ENCODE results near the gene C1QTNF8.

Gene C1QTNF8

DNA sequence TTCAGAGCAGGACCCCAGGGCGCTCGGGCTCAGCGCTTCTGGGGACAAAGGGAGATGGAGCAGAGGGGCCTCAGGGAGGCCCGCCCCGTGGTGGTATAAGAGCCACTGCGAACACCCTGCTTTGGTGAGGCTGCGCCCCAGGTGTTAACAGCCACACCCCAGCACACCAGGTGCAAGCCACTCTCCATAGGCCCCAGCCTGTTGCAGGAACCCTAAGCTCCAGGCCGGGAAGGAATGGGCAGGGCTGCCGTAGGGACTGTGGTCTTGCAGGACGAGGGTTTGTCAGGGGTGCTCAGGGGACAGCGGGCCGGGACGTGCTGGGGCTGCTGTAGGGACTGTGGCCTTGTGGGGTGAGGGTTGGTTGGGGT lies 40.5 kb downstream of the C1QTNF8 start:
- Histone ChIP-seq H3K36me3 (ENCODE audit: insufficient read depth, low read length) (no peaks in the 10 kb centered on the region), H3K4me3 (ENCODE audit: low read depth in 1 of 2, low read length in 2 of 2) (no peak overlapping the region), H3K27me3 (ENCODE audit: insufficient read depth, low read length, poor library complexity) (no peaks in the 10 kb centered on the region), H3K9me3 (ENCODE audit: insufficient read depth, low read length, severe bottlenecking) (no peaks in the 10 kb centered on the region), H3K27ac (ENCODE audit: low read length) (no peak overlapping the region), H3K4me2 (ENCODE audit: insufficient read depth, low read length) (no peak overlapping the region), H2AFZ (ENCODE audit: low read depth, low read length) (no peak overlapping the region), H3K9ac (ENCODE audit: low read depth, low read length) (no peak overlapping the region), H4K20me1 (ENCODE audit: insufficient read depth, low read length) (no peaks in the 10 kb centered on the region; the same call in 1 of the 2 replicates), H3K4me1 (ENCODE audit: insufficient read depth, low read length) (no peaks in the 10 kb centered on the region), H3K79me2 (ENCODE audit: insufficient read depth, low read length) (no peaks in the 10 kb centered on the region)
- ATAC-seq (ENCODE audit: insufficient read depth, low read depth) = no peak
- TF ChIP-seq, protein P1, sequence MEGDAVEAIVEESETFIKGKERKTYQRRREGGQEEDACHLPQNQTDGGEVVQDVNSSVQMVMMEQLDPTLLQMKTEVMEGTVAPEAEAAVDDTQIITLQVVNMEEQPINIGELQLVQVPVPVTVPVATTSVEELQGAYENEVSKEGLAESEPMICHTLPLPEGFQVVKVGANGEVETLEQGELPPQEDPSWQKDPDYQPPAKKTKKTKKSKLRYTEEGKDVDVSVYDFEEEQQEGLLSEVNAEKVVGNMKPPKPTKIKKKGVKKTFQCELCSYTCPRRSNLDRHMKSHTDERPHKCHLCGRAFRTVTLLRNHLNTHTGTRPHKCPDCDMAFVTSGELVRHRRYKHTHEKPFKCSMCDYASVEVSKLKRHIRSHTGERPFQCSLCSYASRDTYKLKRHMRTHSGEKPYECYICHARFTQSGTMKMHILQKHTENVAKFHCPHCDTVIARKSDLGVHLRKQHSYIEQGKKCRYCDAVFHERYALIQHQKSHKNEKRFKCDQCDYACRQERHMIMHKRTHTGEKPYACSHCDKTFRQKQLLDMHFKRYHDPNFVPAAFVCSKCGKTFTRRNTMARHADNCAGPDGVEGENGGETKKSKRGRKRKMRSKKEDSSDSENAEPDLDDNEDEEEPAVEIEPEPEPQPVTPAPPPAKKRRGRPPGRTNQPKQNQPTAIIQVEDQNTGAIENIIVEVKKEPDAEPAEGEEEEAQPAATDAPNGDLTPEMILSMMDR (IDR thresholded peaks at IDR 0.05; ENCODE audit: borderline replicate concordance, extremely low read depth, low read length, poor library complexity, severe bottlenecking) = no peak
- TF ChIP-seq EZH2 (IDR thresholded peaks at IDR 0.05; ENCODE audit: borderline replicate concordance, low read depth, low read length, severe bottlenecking) = no peak
- no peak for DNase-seq

DNA sequence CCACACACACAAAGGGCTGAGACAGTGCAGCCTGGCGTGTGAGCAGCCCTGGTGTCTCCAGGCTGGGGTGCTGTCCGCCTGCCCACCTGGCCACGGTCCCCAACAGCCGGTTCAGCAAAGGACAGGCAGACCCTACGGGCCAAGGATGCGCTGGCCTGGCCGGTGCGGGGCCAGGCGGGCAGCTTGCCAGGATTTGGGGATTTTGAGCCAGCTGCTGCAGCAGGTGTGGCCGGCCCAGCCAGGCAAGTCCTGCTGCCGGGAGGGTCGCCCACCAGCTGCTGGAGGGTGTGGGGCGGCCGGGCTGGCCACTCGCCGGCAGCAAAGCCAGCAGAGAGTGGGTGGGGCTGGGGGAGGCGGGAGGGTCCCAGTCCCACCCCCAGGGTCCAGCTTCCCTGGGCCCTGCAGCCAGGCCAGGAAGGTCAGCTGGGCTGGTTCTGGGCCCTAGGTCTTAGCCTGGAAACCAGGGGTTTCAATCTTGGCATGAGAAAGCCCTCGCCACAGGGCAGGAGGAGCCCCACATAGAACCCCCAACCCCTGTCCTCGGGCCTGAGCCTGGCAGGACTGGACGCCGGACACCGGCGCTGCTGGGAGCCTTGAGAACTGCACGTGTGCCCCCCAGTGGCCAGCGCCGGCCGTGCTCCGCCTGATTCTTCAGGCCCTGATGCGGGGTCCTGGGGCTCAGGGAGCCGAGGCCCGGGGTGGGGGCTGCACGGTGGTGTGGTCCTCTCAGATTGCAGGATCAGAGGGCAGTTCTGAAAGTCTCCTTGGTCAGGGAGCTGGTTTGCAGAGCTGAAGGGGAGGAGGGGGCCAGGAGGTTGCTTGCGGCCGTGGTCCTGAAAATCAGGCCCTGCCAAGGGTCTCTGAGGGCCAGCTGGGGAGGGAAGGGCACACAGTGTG lies 41.1 kb downstream of the C1QTNF8 start:
- no peak for TF ChIP-seq EZH2 (IDR thresholded peaks at IDR 0.05; ENCODE audit: borderline replicate concordance, low read depth, low read length, severe bottlenecking)
- TF ChIP-seq, protein P1 (IDR thresholded peaks at IDR 0.05; ENCODE audit: borderline replicate concordance, extremely low read depth, low read length, poor library complexity, severe bottlenecking) = peak; percentile 33
- Histone ChIP-seq H3K9me3 (ENCODE audit: insufficient read depth, low read length, severe bottlenecking) (no peaks in the 10 kb centered on the region), H3K4me1 (ENCODE audit: insufficient read depth, low read length) (no peaks in the 10 kb centered on the region), H3K9ac (ENCODE audit: low read depth, low read length) (no peak overlapping the region), H3K27me3 (ENCODE audit: insufficient read depth, low read length, poor library complexity) (no peaks in the 10 kb centered on the region), H3K4me3 (ENCODE audit: low read depth in 1 of 2, low read length in 2 of 2) (no peak overlapping the region), H3K36me3 (ENCODE audit: insufficient read depth, low read length) (no peaks in the 10 kb centered on the region), H2AFZ (ENCODE audit: low read depth, low read length) (no peak overlapping the region), H3K4me2 (ENCODE audit: insufficient read depth, low read length) (no peak overlapping the region), H3K27ac (ENCODE audit: low read length) (no peak overlapping the region), H4K20me1 (ENCODE audit: insufficient read depth, low read length) (no peaks in the 10 kb centered on the region; the same call in 1 of the 2 replicates), H3K79me2 (ENCODE audit: insufficient read depth, low read length) (no peaks in the 10 kb centered on the region)
- ATAC-seq (ENCODE audit: insufficient read depth, low read depth) (no peak), DNase-seq (no peak)

GRCh38 chr16:1053700-1054368 lies 42.2 kb downstream of the C1QTNF8 start:
- no peak for DNase-seq
- H3K4me2 ChIP-seq (ENCODE audit: insufficient read depth, low read length) = no peak overlapping the region
- TF ChIP-seq, protein P1 (IDR thresholded peaks at IDR 0.05; ENCODE audit: borderline replicate concordance, extremely low read depth, low read length, poor library complexity, severe bottlenecking) = no peak
- TF ChIP-seq EZH2 (IDR thresholded peaks at IDR 0.05; ENCODE audit: borderline replicate concordance, low read depth, low read length, severe bottlenecking) = no peak
- no peaks in the 10 kb centered on the region for H3K79me2 ChIP-seq (ENCODE audit: insufficient read depth, low read length)
- no peak overlapping the region for H2AFZ ChIP-seq (ENCODE audit: low read depth, low read length)
- H3K4me1 ChIP-seq (ENCODE audit: insufficient read depth, low read length) = no peaks in the 10 kb centered on the region
- no peaks in the 10 kb centered on the region for H3K27me3 ChIP-seq (ENCODE audit: insufficient read depth, low read length, poor library complexity)
- H3K4me3 ChIP-seq (ENCODE audit: low read depth in 1 of 2, low read length in 2 of 2) = no peak overlapping the region
- H3K27ac ChIP-seq (ENCODE audit: low read length) = no peak overlapping the region
- H3K36me3 ChIP-seq (ENCODE audit: insufficient read depth, low read length) = no peaks in the 10 kb centered on the region
- no peaks in the 10 kb centered on the region; the same call in 1 of the 2 replicates for H4K20me1 ChIP-seq (ENCODE audit: insufficient read depth, low read length)
- H3K9ac ChIP-seq (ENCODE audit: low read depth, low read length) = no peak overlapping the region
- no peaks in the 10 kb centered on the region for H3K9me3 ChIP-seq (ENCODE audit: insufficient read depth, low read length, severe bottlenecking)
- ATAC-seq (ENCODE audit: insufficient read depth, low read depth) = no peak

Data from DND-41 (cell line).